GM12875 (cell line): Measurements from ENCODE around the gene TWIST2.

ENCODE experiments used
- H3K4me3 ChIP-seq: one replicate; pipeline ENCODE4 v1.5.1; 2011; ENCODE audit warnings: low read depth, low read length, control low read depth
- TF ChIP-seq, protein P1 (sequence below): IDR thresholded peaks from 2 replicates; pipeline ENCODE4 v1.5.1; 2011; ENCODE audit warnings: low read depth, mild to moderate bottlenecking, control low read depth, inconsistent platforms, low read length, moderate library complexity, borderline replicate concordance; ENCODE audit not compliant: insufficient read depth

The TWIST2 gene

DNA sequence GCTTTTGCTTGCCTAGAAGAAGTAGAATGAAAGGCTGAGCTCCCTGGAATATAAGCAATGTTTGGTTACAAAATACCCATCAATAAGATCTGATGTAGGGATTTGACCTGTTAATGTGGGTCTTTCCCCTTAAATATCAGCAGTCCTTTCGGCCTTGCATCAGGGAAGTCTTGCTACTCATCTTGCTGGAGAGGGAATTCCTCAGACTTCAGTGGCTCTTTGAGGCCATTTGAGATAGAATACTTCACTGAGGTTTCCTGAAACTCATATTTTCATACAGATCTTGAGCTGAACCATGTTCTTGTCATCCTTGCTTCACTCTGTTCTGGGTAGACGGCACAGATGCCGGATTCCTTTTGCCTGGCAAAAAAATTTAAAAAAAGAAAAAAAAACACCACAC lies 3.9 kb downstream of the TWIST2 start:
- TF ChIP-seq, protein P1, sequence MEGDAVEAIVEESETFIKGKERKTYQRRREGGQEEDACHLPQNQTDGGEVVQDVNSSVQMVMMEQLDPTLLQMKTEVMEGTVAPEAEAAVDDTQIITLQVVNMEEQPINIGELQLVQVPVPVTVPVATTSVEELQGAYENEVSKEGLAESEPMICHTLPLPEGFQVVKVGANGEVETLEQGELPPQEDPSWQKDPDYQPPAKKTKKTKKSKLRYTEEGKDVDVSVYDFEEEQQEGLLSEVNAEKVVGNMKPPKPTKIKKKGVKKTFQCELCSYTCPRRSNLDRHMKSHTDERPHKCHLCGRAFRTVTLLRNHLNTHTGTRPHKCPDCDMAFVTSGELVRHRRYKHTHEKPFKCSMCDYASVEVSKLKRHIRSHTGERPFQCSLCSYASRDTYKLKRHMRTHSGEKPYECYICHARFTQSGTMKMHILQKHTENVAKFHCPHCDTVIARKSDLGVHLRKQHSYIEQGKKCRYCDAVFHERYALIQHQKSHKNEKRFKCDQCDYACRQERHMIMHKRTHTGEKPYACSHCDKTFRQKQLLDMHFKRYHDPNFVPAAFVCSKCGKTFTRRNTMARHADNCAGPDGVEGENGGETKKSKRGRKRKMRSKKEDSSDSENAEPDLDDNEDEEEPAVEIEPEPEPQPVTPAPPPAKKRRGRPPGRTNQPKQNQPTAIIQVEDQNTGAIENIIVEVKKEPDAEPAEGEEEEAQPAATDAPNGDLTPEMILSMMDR, result no peak

DNA sequence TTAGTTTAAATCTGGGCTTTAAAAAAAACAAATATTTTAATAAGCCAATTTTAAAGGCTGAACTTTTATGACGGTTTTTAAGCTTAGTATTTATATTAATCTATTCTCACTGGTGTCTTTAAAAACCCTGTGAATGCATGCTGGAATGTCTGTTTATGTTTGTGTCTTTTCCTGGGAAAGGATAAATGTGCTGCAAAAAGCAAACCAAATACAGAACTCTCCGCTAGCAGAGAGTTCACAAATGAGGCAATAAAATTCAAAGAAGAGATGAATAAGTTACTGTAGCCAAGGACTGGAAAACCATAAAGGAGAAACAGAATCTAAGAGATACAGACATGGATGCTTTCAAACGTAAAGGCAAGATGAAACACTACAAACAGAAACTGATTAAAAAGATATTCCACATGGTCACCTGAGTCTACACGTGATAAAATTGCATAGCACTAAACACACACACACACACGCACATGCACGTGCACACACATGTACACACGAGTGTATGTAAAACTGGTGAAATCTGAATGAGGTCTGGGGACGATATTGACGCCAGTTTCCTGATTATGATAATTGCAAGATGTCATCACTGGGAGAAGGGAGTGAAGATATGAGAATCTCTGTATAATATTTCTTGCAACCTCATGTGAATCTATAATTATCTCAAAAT lies 4.5 kb downstream of the TWIST2 start:
- no peak overlapping the region for H3K4me3 ChIP-seq
- TF ChIP-seq, protein P1, result no peak

More for the DNA sequence above, 3.9 kb downstream of the TWIST2 start:
- no peak overlapping the region for H3K4me3 ChIP-seq

DNA sequence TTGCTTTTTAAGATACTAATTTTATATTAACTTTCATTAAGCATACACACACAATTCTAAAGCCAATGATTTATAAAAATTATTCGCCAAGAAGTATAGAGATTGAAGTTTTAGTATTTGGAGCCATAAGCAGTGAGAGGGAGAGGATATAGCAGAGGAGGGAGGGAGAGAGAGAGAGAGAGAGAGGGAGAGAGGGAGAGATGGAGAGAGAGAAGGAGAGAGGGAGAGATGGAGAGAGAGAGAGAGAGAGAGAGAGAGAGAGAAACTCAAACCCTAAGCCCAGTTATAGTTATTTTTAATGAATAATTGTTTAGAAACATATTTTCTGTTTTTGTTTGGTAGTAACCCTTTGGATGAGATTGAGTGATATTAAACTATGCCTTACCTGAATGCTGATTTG lies 5.3 kb downstream of the TWIST2 start:
- H3K4me3 ChIP-seq, result no peak overlapping the region
- TF ChIP-seq, protein P1, result no peak

DNA sequence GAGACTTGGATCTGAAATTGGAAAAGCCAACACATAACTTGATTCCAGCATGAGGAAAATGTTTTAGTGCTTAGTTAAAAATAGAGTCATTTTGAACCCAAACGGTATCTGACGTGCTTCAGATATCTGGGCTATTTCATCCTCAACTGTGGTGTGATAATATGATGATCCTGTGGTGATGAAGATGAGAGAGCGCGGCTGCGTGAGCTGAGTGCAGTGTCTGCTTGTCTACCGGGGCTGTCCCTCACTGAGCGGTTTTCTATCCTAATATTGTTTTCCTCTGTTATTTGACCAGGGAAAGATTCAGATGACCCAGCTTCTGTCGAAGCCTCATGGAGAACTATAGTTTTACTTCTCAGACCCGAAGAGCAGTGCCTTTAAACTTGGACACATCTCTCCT lies 5.8 kb downstream of the TWIST2 start:
- H3K4me3 ChIP-seq, result no peak overlapping the region
- TF ChIP-seq, protein P1, result no peak

DNA sequence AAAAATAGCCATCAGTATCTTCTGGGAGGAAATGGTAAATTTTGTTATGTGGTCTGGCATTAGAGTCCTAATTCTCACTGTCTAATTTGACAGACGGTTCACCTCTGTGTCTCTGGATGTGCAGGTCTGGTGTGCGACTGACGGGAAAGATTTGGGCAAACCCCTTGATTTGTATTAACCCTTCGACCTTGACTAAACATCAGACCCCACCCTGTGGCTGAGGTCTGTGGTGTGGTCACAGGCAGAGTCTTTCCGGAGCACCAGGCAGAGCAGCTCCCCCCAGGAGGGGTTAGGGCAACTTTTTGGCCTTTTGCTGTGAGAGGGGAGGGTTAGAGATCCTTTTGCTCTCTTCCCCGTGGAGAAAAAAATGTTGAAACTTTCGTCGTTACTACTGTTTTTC lies 6.4 kb downstream of the TWIST2 start:
- TF ChIP-seq, protein P1, result no peak
- no peak overlapping the region for H3K4me3 ChIP-seq

DNA sequence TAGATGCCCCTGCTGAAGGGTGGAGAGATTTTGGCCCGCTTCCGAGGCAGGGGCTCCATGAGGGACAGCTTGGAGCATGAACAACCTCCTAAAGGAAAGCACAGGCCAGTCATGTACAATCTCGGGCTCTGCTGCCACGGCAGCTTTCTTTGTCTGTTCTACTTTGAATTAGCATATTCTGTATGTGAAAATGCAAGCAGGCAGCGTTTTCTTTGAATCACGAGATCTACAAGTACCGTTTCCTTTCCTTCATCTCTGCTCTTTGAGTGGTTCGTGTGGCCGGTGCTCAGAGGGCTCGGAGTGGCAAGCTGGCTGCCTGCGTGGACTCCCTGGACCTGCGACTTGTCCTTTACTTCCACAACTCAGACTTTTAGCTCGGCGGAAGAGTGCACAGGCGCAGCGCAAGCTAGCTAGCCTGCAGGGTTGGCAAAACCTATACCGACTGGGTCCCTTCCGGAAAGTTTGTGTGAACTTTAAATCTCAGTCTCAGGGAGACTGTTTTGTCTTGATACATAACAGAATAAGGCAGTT lies 6.9 kb downstream of the TWIST2 start:
- TF ChIP-seq, protein P1, result no peak
- H3K4me3 ChIP-seq, result no peak overlapping the region

DNA sequence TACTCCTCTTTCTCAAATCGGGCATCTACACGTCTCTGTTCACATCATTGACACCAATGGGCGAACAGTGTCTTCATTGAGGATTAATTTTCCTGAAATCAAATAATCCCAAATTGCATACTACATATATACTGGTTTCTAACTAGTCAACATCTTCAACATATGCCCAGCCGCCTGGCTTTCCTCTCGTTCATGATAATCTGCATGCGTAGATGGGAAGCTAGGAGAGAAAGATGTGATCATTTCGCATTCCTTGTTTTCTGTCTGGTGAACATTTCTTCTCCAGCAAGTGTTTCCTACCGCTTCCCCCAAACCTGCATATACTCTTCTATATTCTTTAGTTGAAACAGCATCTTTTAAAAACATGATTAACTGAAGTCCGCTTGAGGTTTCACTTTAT lies 7.4 kb downstream of the TWIST2 start:
- no peak overlapping the region for H3K4me3 ChIP-seq
- TF ChIP-seq, protein P1, result no peak
